AG09319 (cell line): ENCODE results near the gene CORO1C.

Experiments used
- DNase-seq: peaks from one replicate; pipeline ENCODE4 v3.0.0-alpha.2; 2010; ENCODE audit warnings: low read depth; ENCODE audit errors: extremely low read depth
- TF ChIP-seq, protein P1 (sequence below): IDR thresholded peaks from 2 replicates; pipeline ENCODE4 v1.5.1; 2011; ENCODE audit warnings: low read depth, mild to moderate bottlenecking, inconsistent platforms, low read length, moderate library complexity

The CORO1C gene

DNA sequence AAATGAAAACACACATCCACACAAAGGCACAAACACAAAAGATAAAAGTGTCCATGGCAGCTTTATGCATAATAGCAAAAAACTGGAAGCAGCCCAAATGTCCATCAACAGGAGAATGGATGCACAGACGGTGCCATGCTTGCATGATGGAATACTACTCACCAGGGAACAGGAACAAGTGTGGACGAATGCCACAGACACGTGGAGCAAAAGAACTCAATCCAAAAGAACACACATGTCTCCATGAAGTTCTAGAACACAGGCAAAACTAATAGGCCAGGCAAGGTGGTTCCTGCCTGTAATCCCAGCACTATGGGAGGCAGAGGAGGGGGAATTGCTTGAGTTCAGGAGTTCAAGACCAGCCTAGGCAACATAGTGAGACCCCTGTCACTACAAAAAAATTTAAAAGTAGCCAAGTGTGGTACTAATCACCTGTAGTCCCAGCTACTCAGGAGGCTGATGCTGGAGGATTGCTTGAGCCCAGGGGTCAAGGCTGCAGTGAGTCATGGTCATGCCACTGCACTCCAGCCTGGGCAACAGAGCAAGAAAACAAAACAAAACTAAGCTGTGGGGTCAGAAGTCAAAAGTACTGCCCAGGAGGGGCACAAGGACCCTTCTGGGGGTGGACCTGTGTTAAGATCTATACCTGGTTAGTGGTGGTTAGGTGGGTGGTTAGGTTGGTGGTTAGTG lies 126.2 kb downstream of the CORO1C start:
- no peak for DNase-seq
- TF ChIP-seq, protein P1, sequence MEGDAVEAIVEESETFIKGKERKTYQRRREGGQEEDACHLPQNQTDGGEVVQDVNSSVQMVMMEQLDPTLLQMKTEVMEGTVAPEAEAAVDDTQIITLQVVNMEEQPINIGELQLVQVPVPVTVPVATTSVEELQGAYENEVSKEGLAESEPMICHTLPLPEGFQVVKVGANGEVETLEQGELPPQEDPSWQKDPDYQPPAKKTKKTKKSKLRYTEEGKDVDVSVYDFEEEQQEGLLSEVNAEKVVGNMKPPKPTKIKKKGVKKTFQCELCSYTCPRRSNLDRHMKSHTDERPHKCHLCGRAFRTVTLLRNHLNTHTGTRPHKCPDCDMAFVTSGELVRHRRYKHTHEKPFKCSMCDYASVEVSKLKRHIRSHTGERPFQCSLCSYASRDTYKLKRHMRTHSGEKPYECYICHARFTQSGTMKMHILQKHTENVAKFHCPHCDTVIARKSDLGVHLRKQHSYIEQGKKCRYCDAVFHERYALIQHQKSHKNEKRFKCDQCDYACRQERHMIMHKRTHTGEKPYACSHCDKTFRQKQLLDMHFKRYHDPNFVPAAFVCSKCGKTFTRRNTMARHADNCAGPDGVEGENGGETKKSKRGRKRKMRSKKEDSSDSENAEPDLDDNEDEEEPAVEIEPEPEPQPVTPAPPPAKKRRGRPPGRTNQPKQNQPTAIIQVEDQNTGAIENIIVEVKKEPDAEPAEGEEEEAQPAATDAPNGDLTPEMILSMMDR, result no peak

GRCh38 chr12:108604208-108604941 lies 126.9 kb downstream of the CORO1C start:
- DNase-seq, result no peak
- TF ChIP-seq, protein P1, result no peak

- no peak for DNase-seq
- TF ChIP-seq, protein P1, result no peak
Measured at GRCh38 chr12:108603743-108604142, 127.6 kb downstream of the CORO1C start.

DNA sequence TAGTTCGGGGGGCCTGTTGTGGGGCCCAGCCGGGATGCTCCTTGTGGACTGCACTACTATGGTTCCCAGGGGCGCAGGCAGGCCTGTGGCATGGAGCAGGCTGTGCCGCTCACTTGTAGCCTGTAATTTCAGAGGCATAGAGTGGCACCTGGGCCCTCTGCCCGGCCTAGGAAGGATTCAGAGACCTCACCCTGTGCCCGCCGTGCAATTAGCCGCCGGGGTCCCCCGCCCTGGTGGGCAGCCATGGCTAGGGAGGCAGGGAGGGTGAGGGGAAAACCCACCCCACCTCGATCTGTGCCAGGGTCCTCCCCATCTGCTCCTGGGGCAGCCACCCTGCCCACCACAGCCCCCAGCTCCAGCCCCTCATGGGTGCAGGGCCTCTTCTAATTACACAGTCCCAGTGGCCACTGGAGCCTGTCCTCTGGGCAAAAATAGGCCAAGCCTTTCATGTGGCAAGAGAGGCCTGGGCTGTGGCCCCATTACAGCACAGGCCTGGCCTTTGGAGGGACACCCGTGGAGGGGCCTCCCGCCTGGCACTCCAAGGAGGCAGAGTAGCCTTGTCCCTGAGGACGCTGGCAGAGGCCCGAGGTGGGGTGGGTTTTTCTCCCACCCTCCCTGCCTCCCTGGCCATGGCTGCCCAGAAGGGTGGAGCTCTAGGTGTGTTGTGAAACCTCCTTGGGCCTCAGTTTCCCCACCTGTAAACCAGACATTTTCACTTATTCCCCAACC lies 128.2 kb downstream of the CORO1C start:
- TF ChIP-seq, protein P1, result no peak
- DNase-seq, result no peak

DNA sequence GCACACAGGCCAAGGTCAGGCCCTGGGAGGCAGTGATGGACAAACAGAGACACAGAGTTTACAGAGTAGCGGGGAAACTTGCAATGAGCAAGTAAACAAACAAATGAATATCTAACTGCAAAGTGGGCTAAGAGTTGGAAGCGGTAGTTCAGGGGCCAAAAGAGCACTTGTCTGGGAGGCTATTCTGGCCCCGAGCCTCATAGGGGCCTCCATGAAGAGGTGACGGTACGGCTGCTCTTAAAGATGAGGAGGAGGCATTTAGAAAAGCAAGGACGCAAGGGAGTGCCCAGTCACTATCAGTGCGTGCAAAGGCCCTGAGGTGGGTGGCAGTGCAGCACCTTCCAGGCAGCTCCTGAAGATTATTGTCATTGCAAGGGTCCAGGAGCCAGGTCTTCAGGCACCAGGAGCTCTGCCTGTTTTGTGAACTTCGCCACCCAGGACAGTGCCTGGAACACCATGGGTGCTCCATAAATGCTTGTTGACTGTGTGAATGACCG lies 129.1 kb downstream of the CORO1C start:
- TF ChIP-seq, protein P1, result no peak

DNA sequence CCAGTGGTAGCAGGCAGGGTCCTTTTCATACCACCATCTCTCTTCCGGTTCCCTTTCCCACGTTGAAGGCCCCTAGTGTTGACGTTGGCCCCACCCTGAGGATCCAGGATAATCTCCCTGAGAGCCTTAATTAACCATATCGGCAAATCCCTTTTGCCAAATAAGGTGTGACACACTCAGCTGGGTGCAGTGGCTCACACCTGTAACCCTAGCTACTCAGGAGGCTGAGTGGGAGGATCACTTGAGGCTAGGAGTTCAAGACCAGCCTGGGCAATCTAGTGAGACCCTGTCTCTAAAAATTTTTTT lies 130.7 kb downstream of the CORO1C start:
- TF ChIP-seq, protein P1, result no peak
- DNase-seq, result no peak

More for the DNA sequence above, 129.1 kb downstream of the CORO1C start:
- no peak for DNase-seq
